Measurements from ENCODE around the gene HIP1R. TPM values are rescaled to one million over a fixed set of nuclear protein-coding genes. Genes with fewer than 3 reads are reported as not detected.
"Not testable (repeated sequence)": the region's sequence is repeated elsewhere in the genome, so short reads cannot be mapped to it uniquely, and the experiment has no call there.

HIP1R gene
- total and polyA plus RNA-seq, 10 of the 15 experiments (the other 5 are each of a cell fraction or from before 2014, with no cell fraction given), result 0.18 to 27.7 (median 11.7) TPM

DNA sequence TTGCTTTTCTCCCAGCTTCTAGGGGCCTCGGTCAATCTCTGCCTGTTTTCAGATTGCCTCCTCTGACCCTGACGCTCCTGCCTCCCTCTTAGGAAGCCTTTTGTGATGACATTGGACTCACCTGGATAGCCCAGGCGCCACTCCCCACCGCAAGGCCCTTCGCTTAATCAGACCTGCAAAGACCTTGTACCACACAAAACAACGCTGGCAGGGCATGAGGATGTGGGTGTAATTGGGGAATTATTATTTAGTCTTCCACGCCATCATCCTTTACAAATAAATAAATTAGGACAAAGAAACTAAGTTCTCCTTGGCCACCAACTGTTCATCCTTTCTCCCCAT, 68.4 kb downstream of the HIP1R start (continued):
- TF ChIP-seq E4F1 (IDR thresholded peaks at IDR 0.05; ENCODE audit: borderline replicate concordance, partially characterized antibody) (no peak), NRF1 (conservative IDR thresholded peaks at IDR 0.05; ENCODE audit: low read depth, low read length) (no peak), PAX8 (IDR thresholded peaks at IDR 0.05) (no peak)
- TF ChIP-seq, protein P1, sequence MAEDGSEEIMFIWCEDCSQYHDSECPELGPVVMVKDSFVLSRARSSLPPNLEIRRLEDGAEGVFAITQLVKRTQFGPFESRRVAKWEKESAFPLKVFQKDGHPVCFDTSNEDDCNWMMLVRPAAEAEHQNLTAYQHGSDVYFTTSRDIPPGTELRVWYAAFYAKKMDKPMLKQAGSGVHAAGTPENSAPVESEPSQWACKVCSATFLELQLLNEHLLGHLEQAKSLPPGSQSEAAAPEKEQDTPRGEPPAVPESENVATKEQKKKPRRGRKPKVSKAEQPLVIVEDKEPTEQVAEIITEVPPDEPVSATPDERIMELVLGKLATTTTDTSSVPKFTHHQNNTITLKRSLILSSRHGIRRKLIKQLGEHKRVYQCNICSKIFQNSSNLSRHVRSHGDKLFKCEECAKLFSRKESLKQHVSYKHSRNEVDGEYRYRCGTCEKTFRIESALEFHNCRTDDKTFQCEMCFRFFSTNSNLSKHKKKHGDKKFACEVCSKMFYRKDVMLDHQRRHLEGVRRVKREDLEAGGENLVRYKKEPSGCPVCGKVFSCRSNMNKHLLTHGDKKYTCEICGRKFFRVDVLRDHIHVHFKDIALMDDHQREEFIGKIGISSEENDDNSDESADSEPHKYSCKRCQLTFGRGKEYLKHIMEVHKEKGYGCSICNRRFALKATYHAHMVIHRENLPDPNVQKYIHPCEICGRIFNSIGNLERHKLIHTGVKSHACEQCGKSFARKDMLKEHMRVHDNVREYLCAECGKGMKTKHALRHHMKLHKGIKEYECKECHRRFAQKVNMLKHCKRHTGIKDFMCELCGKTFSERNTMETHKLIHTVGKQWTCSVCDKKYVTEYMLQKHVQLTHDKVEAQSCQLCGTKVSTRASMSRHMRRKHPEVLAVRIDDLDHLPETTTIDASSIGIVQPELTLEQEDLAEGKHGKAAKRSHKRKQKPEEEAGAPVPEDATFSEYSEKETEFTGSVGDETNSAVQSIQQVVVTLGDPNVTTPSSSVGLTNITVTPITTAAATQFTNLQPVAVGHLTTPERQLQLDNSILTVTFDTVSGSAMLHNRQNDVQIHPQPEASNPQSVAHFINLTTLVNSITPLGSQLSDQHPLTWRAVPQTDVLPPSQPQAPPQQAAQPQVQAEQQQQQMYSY (CRISPR knock-in tag; IDR thresholded peaks at IDR 0.05), result no peak

DNA sequence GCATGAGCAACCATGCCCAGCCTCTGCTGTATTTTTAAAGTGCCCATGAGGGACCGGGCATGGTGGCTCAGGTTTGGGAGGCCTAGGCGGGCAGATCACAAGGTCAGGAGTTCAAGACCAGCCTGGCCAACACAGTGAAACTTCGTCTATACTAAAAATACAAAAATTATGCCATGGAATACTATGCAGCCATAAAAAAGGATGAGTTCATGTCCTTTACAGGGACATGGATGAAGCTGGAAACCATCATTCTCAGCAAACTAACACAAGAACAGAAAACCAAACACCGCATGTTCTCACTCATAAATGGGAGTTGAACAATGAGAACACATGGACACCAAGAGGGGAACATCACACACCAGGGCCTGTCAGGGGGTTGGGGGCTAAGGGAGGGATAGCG, 70.0 kb downstream of the HIP1R start:
- H4K20me1 ChIP-seq (ENCODE audit: control insufficient read depth, insufficient read depth); H3K79me2 ChIP-seq (ENCODE audit: control insufficient read depth, insufficient read depth, low read length); H2AFZ ChIP-seq (ENCODE audit: control insufficient read depth, low read depth, low read length); H3K9me3 ChIP-seq (replicated peaks; ENCODE audit: control insufficient read depth, insufficient read depth, low read length); ATAC-seq; FAIRE-seq; H3K27me3 ChIP-seq (replicated peaks in 1 of 2; ENCODE audit: control insufficient read depth in 2 of 2, insufficient read depth in 2 of 2, low read length in 1 of 2); H3K9ac ChIP-seq (ENCODE audit: control insufficient read depth, insufficient read depth, low read length); intact Hi-C loops (cut with micrococcal nuclease; ENCODE audit: unreplicated experiment); RAD21 ChIA-PET (ENCODE audit: unreplicated experiment); in situ Hi-C loops (cut with MboI); H3K4me2 ChIP-seq (ENCODE audit: control insufficient read depth, insufficient read depth); POLR2A ChIA-PET; H3K36me3 ChIP-seq (ENCODE audit: control insufficient read depth in 2 of 2, insufficient read depth in 2 of 2, low read length in 1 of 2); BruUV-seq (replicated peaks); SMC1A ChIA-PET (ENCODE audit: uncharacterized antibody, unreplicated experiment); H3K4me3 ChIP-seq; CTCF ChIA-PET; H3K27ac ChIP-seq (ENCODE audit: control insufficient read depth, insufficient read depth); DNase-seq (ENCODE audit: low read depth, low spot score): not testable (repeated sequence)
- peaks cover 16% of the 10 kb centered on the region for H3K4me1 ChIP-seq (ENCODE audit: control insufficient read depth, insufficient read depth, low read length)
- 66% methylated on average over 5 of the region's 5 CpGs for WGBS (ENCODE audit: insufficient coverage, insufficient replicate concordance, low lambda C conversion rate, missing lambda C conversion rate)

Measured in GM12878 (cell line).